NCI-H1048 (cell line): ENCODE data around the gene A2ML1.
"Not testable (repeated sequence)": the region's sequence is repeated elsewhere in the genome, so short reads cannot be mapped to it uniquely, and the experiment has no call there.

Experiments used
- DNase-seq: peaks from one replicate; lab custom pipeline; 2025; lab: John Stamatoyannopoulos, UW

A2ML1 gene

DNA sequence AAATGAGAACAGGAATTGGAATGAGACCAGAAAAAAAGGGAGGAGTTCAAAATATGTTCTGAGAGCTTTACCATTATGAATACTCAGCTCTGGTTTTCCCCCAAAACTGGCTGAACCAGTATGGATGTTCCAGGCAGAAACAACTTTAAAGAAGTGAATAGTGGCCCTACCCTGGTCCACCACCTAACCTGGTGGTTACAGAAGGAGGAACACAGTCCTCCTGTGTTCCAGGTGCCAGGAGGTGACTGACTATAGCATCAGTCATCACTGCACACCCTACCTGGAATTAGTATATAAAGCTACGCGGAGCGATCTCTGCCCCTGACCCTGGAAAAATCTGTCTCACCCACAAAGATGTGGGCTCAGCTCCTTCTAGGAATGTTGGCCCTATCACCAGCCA lies at the start of gene A2ML1:
Gene A2ML1 (plus strand): TSS at position 324 of the 400 bp plus-strand sequence. CDS start 31 bp downstream, at position 355.
- DNase-seq: no peak

DNA sequence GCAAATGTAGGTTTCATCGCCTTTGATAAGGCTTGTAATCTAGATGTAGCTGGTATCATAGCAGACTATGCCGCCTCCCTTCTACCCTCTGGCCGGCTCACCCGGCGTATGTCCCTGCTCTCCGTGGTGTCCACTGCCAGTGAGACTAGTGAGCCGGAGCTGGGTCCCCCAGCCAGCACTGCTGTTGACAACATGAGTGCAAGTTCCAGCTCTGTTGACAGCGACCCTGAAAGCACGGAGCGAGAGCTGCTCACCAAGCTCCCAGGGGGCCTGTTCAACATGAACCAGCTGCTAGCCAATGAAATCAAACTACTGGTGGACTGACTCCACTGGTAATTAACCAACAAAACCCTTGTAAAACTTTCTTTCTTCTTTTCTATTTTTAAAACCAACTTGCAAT lies 49.0 kb upstream of the A2ML1 start:
- no peak for DNase-seq

GRCh38 chr12:8779281-8779680 lies 43.1 kb upstream of the A2ML1 start:
- no peak for DNase-seq

DNA sequence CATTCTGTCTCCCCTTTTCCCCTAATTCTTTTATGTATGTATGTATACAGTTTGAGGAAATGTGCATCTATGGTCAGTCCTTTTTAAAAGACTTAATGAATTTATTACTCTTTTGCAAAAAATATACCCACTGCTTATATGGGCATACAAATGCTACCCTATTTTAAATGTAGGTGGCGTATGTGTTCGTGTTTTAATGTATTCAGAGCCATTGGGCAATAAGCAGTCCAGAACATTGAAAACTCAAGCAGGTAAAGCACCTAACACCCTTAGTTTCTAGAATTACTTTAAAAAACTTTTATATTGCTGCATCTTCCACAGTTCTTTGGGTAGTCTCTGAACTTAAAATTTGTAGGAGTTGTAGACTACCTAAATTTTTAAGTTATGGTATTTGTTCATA lies 42.6 kb upstream of the A2ML1 start:
- no peak for DNase-seq

DNA sequence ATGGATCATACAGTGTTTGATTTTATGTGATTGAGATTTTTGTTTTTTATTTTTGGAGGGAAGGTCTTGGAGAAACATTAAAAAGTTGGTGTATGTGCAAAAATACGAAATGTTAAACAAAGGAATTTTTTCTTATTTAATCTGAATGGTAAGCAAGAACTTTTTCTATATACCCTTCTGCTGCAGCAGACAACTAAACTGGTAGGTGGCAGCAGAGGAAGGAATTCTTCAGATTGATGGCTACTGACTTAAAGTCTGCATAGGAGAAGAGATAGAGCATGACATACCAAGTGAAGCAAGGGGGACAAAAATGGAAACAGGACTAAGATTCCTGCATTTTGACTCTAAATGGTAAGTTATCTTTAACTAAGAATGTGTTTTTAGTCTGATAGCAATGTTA lies 42.0 kb upstream of the A2ML1 start:
- no peak for DNase-seq

DNA sequence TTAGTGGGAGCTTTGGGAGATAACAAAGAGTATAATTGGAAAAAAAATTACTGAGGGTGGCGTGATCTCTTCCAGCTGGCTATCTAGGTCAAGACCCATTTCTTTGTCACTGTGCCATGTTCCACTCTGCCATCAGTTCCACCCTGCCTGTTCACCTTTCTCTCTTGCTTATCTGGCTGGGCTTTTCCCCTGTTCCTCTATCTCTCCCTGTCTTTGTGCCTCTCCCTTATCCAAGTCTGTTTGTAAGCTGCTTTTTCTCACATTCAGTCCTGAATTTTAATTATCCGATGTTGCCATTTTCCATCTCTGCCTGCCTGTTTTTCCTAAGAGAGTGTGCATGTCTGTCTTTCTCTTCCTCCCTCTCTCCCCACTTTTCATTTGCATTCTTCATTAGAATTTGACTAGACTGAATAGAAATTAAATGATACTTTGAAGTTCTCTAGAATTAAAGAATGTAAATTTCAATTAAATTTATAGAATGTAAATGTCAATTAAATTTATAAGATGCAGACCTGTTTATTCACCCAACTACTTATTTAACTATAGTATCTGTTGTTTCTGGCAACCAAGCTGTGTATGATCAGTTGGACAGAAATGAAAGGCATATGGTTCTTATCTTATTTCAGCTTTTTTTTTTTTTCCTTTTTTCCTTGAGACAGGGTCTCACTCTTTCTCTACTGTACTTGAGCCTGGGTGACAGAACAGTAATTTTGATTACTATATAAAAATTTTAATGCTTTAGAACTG lies 40.9 kb upstream of the A2ML1 start:
- no peak for DNase-seq

DNA sequence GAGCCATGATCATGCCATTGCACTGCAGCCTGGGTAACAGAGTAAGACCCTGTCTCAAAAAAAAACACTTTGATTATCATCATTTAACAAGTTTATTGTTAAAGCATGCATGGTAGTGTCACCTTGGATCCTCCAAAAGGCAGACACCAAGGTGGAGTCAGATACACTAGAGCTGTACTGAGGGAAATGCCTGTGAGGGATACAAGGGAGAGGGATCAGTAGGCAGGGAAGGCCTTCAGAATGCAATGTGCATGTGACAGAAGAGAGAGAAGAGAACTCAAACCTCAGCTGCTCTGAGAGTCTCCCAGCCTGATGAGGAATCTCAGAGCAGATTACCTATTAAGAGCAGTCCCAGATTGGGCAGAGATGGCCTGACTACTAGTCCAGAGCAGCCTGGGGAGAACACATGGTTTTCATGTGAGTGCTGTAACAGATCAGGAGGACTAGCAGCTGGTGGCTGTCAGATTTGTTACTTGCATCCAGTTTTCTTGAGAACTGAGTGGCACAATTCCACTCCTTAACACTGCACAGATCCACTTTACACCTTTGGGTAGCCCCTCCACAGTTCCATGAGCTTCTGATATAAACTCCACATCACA lies 38.0 kb upstream of the A2ML1 start:
- no peak for DNase-seq

DNA sequence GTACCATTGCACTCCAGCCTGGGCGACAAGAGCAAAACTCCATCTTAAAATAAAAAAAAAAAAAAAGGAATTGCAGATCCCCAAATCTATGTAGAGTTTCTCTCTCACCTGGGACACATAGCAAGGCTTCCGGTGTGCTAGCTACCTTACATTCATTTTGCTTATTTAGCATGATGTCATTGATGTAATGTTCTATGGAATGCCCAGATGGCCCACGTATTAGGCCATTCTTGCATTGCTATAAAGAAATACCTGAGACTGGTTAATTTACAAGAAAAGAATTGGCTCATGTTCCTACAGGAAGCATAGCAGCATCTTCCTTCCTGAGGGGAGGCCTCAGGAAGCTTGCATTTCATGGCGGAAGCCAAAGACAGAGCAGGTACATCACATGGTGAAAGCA lies 36.9 kb upstream of the A2ML1 start:
- DNase-seq: no peak

DNA sequence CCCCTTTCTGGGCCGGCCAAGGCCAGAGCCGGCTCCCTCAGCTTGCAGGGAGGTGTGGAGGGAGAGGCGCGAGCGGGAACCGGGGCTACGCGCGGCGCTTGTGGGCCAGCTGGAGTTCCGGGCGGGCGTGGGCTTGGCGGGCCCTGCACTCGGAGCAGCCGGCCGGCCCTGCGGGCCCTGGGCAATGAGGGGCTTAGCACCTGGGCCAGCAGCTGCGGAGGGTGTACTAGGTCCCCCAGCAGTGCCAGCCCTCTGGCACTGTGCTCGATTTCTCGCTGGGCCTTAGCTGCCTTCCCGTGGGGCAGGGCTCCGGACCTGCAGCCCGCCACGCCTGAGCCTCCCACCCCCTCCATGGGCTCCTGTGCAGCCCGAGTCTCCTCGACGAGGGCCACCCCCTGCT lies 35.2 kb upstream of the A2ML1 start:
- DNase-seq: not testable (repeated sequence)

GRCh38 chr12:8788706-8789105 lies 33.7 kb upstream of the A2ML1 start:
- DNase-seq: not testable (repeated sequence)

DNA sequence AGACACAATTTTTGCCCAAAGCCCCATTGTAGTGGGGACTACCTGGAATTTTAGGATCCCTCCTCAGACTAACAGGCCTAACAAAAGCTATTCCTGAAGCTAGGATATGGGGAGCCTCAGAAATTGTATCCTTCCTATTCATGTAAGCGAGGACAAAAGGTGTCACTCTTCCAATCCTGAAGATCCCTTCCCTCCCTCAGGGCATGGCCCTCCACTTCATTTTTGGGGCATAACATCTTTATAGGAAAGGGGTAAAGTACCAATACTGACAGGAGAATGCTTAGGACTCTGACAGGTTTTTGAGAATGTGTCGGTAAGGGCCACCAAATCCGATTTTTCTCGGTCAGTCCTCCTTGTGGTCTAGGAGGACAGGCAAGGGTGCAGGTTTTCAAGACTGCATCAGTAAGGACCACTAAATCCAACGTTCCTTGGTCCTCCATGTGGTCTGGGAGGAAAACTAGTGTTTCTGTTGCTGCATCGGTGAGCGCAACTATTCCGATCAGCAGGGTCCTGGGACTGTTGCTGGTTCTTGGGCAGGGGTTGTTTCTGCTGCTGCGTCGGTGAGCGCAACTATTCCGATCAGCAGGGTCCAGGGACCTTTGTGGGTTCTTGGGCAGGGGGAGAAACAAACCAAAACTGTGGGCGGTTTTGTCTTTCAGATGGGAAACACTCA lies 32.9 kb upstream of the A2ML1 start:
- not testable (repeated sequence) for DNase-seq

DNA sequence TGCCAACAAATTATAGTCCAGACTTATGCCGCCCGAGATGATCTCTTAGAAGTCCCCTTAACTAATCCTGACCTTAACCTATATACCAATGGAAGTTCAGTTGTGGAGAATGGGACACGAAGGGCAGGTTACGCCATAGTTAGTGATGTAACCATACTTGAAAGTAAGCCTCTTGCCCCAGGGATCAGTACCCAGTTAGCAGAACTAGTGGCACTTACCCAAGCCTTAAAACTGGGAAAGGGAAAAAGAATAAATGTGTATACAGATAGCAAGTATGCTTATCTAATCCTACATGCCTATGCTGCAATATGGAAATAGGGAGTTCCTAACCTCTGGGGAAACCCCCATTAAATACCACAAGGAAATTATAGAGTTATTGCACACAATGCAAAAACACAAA lies 29.2 kb upstream of the A2ML1 start:
- DNase-seq: not testable (repeated sequence)

GRCh38 chr12:8794611-8795010 lies 27.8 kb upstream of the A2ML1 start:
- not testable (repeated sequence) for DNase-seq

DNA sequence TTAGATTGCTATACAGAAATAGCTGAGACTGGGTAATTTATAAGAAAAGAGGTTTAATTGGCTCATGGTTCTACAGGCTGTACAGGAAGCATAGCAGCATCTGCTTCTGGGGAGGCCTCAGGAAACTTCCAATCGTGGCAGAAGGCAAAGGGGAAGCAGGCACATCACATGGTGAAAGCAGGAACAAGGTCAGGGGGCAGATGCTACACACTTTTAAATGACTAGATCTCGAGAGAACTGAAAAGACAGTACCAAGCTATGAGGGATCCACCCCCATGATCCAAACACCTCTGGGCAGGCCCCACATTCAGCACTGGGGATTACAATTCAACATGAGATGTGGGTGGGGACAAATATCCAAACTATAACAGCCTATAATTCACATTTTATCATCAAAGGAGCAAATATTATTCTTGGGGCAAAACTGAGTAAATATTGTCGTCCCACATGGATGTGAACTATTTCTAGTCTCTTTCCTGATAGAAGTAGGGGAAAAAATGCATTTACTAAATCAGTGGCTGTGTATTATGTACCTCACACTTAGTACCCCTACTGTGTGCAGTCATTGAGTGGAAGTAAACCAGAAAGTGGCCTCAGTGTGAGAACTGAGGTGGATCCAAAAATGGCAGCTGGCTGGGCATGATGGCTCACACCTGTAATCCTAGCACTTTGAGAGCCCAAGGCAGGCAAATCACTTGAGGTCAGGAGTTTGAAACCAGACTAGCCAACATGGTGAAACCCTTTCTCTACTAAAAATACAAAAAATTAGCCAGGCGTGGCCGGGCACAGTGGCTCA lies 25.4 kb upstream of the A2ML1 start:
- DNase-seq: no peak

DNA sequence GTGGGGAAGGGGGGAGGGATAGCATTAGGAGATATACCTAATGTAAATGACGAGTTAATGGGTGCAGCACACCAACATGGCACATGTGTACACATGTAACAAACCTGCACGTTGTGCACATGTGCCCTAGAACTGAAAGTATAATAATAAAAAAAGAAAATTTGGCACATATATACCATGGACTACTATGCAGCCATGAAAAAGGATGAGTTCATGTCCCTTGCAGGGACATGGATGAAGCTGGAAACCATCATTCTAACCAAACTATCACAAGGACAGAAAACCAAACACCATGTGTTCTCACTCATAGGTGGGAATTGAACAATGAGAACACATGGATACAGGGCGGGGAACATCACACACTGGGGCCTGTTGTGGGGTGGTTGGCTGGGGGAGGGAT lies 21.2 kb upstream of the A2ML1 start:
- not testable (repeated sequence) for DNase-seq

DNA sequence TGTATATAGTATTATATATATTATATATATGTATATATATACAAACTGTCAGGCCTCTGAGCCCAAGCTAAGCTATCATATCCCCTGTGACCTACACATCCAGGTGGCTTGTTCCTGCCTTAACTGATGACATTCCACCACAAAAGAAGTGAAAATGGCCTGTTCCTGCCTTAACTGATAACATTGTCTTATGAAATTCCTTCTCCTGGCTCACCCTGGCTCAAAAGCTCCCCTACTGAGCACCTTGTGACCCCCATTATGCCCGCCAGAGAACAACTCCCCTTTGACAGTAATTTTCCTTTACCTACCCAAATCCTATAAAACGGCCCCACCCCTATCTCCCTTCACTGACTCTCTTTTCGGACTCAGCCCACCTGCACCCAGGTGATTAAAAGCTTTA lies 17.6 kb upstream of the A2ML1 start:
- not testable (repeated sequence) for DNase-seq

DNA sequence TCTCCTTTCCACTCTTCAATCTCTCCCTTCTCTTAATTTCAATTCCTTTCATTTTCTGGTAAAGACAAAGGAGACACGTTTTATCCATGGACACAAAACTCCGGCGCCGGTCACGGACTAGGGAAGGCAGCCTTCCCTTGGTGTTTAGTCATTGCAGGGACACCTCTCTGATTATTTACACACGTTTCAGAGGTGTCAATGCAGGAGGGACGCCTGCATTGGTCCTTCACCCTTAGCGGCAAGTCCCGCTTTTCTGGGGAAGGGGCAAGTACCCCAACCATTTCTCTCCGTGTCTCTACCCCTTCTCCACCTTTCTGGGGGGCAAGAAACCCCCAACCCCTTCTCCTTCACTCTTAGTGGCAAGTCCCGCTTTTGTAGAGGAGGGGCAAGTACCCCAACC lies 16.9 kb upstream of the A2ML1 start:
- DNase-seq: not testable (repeated sequence)

- not testable (repeated sequence) for DNase-seq
Measured at GRCh38 chr12:8807084-8807483, 15.3 kb upstream of the A2ML1 start.

- DNase-seq: not testable (repeated sequence)
Measured at GRCh38 chr12:8810112-8810511, 12.3 kb upstream of the A2ML1 start.

DNA sequence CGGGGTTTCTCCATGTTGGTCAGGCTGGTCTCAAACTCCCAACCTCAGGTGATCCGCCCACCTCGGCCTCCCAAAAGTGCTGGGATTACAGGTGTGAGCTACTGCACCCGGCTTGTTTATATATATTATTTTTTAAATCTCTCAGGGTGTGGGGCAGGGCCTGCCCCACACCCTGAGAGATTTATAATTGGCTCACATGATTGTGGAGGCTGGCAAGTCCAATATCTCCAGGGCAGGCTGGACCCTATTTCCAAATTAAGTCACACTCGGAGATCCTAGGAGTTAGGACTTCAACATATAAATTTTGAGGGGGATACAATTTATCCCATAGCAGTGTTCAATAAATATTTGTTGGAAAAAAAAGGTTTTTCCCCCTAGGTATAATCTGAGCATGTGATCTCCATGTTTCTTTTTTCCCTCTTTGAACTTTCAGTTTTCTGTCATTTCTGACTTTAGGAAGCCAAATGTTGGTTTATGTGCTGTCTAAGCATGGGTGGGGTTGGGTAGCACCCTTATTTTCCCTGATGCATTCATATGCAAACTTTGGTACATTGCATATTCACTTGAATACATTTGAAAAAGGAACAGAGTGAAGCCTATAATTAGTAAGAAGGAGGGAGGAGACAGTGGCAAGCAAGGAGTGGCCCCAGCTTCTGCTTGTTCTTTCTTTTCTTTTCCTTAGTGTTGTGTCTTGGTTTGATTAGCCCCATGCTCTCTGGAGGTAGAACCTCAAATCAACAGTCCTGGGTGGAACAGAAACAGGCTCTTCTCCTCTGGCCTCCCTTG lies 8.7 kb upstream of the A2ML1 start:
- DNase-seq: no peak

DNA sequence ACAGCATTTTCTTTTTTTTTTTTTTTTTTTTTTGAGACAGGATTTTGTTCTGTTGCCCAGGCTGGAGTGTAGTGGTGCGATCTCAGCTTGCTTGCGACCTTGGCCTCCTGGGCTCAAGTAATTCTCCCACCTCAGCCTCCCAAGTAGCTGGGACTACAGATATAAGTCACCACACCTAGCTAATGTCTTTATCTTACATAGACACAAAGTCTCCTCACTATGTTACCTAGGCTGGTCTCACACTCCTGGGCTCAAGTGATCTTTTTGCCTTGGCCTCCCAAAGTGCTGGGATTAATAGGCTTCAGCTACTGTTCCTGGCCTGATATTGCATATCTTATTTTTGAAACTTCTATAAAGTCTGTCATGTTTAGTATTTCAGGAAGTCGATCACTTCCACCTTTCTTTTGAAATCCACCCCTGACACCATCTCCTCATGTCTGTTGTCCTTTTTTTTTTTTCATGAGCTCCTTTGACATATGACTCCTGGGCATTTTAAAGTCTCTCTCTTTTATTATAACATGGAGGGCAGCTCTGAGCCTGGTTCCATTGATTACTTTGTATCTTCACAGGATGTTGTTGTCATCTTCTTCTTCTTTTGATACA lies 5.9 kb upstream of the A2ML1 start:
- no peak for DNase-seq
